SK-N-SH (cell line): Measurements from ENCODE around the gene S100Z. TPM values are rescaled to one million over a fixed set of nuclear protein-coding genes. Genes with fewer than 3 reads are reported as not detected.

Experiments
- CTCF ChIA-PET: fragments of 300-600, 350-600 bp; formaldehyde crosslinking; extraction: SDS; loops from one replicate; lab custom pipeline; 2021; lab: Yijun Ruan, JAX
- POLR2A ChIA-PET: fragments of 350-600 bp; sonication (Branson Sonifier 250); formaldehyde crosslinking; extraction: SDS; loops from one replicate; lab custom pipeline; 2020; ENCODE audit warnings: antibody characterized with exemption, inconsistent platforms; lab: Yijun Ruan, JAX
- DNase-seq: peaks from one replicate; pipeline ENCODE4 v3.0.0; 2012
- H2AFZ ChIP-seq: fragments of 200-600 bp; sonication (generic); 2 replicates; pipeline ENCODE4 v1.8.1; 2016; ENCODE audit warnings: antibody characterized with exemption, mild to moderate bottlenecking, low read depth
- H3F3A ChIP-seq: fragments of 200-600 bp; sonication (generic); replicated peaks from 2 replicates; pipeline ENCODE3; 2016; ENCODE audit warnings: antibody characterized with exemption, mild to moderate bottlenecking; ENCODE audit not compliant: insufficient read depth
- H3K27ac ChIP-seq, 2 experiments: fragments of 200-500 bp in 1 of 2; fragments of 200-600 bp in 1 of 2; sonication (Bioruptor generic) in 1 of 2; sonication (generic), shearing (Covaris generic) in 1 of 2; 2 replicates each; pipeline versions ENCODE4 v1.5.1 to v1.6.1; 2014 to 2016; ENCODE audit warnings: low read depth in 2 of 2, inconsistent platforms in 1 of 2, low read length in 1 of 2, mild to moderate bottlenecking in 1 of 2, mixed read lengths in 1 of 2
- H3K27me3 ChIP-seq: fragments of 200-600 bp; sonication (generic), shearing (Covaris generic); 2 replicates; pipeline ENCODE4 v1.6.1; 2016; ENCODE audit warnings: mixed run types; ENCODE audit not compliant: insufficient read depth
- H3K36me3 ChIP-seq, 2 experiments: fragments of 200-500 bp in 1 of 2; fragments of 200-600 bp in 1 of 2; sonication (Bioruptor generic) in 1 of 2; sonication (generic) in 1 of 2; replicated peaks in 1 of 2; 2 replicates each; pipeline versions ENCODE3 to v1.5.1; 2014 to 2016; ENCODE audit warnings: low read length in 1 of 2, mild to moderate bottlenecking in 1 of 2; ENCODE audit not compliant: insufficient read depth in 2 of 2, control insufficient read depth in 1 of 2
- H3K4me1 ChIP-seq, 2 experiments: fragments of 200-500 bp in 1 of 2; fragments of 200-600 bp in 1 of 2; sonication (Bioruptor generic) in 1 of 2; sonication (generic), shearing (Covaris generic) in 1 of 2; 2 replicates each; pipeline versions ENCODE4 v1.5.1 to v1.6.1; 2014 to 2016; ENCODE audit warnings: low read depth in 1 of 2, low read length in 1 of 2, mixed run types in 1 of 2; ENCODE audit not compliant: insufficient read depth in 2 of 2, control insufficient read depth in 1 of 2
- H3K4me2 ChIP-seq: fragments of 200-600 bp; sonication (generic), shearing (Covaris generic); 2 replicates; pipeline ENCODE4 v1.6.1; 2017; ENCODE audit warnings: mixed run types
- H3K4me3 ChIP-seq, 2 experiments: fragments of 200-500 bp in 1 of 2; fragments of 200-600 bp in 1 of 2; sonication (Bioruptor generic) in 1 of 2; sonication (generic), shearing (Covaris generic) in 1 of 2; 2 replicates each; pipeline versions ENCODE4 v1.5.1 to v1.8.1; 2014 to 2016; ENCODE audit warnings: low read depth in 2 of 2, inconsistent platforms in 1 of 2, low read length in 1 of 2, mild to moderate bottlenecking in 1 of 2, mixed read lengths in 1 of 2, moderate library complexity in 1 of 2
- H3K79me2 ChIP-seq: fragments of 200-600 bp; sonication (generic); 2 replicates; pipeline ENCODE4 v1.8.1; 2017; ENCODE audit warnings: mild to moderate bottlenecking; ENCODE audit not compliant: insufficient read depth
- H3K9ac ChIP-seq: fragments of 200-600 bp; sonication (generic); 2 replicates; pipeline ENCODE4 v1.6.1; 2017; ENCODE audit warnings: mixed run types
- H3K9me2 ChIP-seq: fragments of 200-600 bp; sonication (generic); 2 replicates; pipeline ENCODE4 v1.6.1; 2017; ENCODE audit warnings: mixed run types
- H3K9me3 ChIP-seq: fragments of 200-600 bp; sonication (generic); 2 replicates; pipeline ENCODE4 v1.6.1; 2017; ENCODE audit warnings: mixed run types, mild to moderate bottlenecking, moderate library complexity
- H4K20me1 ChIP-seq: fragments of 200-600 bp; sonication (generic); 2 replicates; pipeline ENCODE4 v1.6.1; 2017; ENCODE audit warnings: mild to moderate bottlenecking, mixed run types; ENCODE audit not compliant: insufficient read depth
- EP300 ChIP-seq, 2 experiments: IDR thresholded peaks; 2 replicates each; pipeline versions ENCODE4 v1.4.0 to v1.6.1; 2012; ENCODE audit warnings: borderline replicate concordance in 1 of 2, low read depth in 1 of 2, low read length in 1 of 2
- FOSL2 ChIP-seq: IDR thresholded peaks from 2 replicates; pipeline ENCODE4 v1.4.0; 2012; ENCODE audit warnings: low read depth, mild to moderate bottlenecking, moderate library complexity, borderline replicate concordance
- FOXM1 ChIP-seq: IDR thresholded peaks from 2 replicates; pipeline ENCODE4 v1.4.0; 2012; ENCODE audit warnings: low read depth, mild to moderate bottlenecking
- GABPA ChIP-seq: IDR thresholded peaks from 2 replicates; pipeline ENCODE4 v1.4.0; 2012; ENCODE audit warnings: low read depth, mild to moderate bottlenecking
- GATA2 ChIP-seq: sonication (generic); formaldehyde crosslinking; IDR thresholded peaks from 2 replicates; pipeline ENCODE4 v1.5.0; 2020; ENCODE audit warnings: mild to moderate bottlenecking, missing genetic modification reagents
- JUND ChIP-seq: IDR thresholded peaks from 2 replicates; pipeline ENCODE4 v1.4.0; 2012
- POLR2AphosphoS5 ChIP-seq: IDR thresholded peaks from 2 replicates; pipeline ENCODE4 v1.6.1; 2012; ENCODE audit warnings: low read depth, low read length
- REST ChIP-seq: IDR thresholded peaks from 2 replicates; pipeline ENCODE4 v1.6.1; 2012; ENCODE audit warnings: mild to moderate bottlenecking, low read depth, low read length, moderate library complexity
- RFX5 ChIP-seq: IDR thresholded peaks from 2 replicates; pipeline ENCODE4 v1.6.1; 2012; ENCODE audit warnings: mild to moderate bottlenecking, improper control_type of control experiment, low read length
- RXRA ChIP-seq: IDR thresholded peaks from 2 replicates; pipeline ENCODE4 v1.4.0; 2012; ENCODE audit warnings: low read depth, mild to moderate bottlenecking, borderline replicate concordance
- SIN3A ChIP-seq: IDR thresholded peaks from 2 replicates; pipeline ENCODE4 v1.6.1; 2012; ENCODE audit warnings: low read depth, mild to moderate bottlenecking, low read length, moderate library complexity, borderline replicate concordance
- TCF12 ChIP-seq: IDR thresholded peaks from 2 replicates; pipeline ENCODE4 v1.4.0; 2012
- TEAD4 ChIP-seq: IDR thresholded peaks from 2 replicates; pipeline ENCODE4 v1.4.0; 2012; ENCODE audit warnings: mild to moderate bottlenecking, borderline replicate concordance; ENCODE audit not compliant: insufficient read depth
- USF1 ChIP-seq: IDR thresholded peaks from 2 replicates; pipeline ENCODE4 v1.4.0; 2012; ENCODE audit warnings: low read depth, borderline replicate concordance
- YY1 ChIP-seq: IDR thresholded peaks from 2 replicates; pipeline ENCODE4 v1.4.0; 2012; ENCODE audit warnings: low read depth, mild to moderate bottlenecking
- ZBTB33 ChIP-seq: IDR thresholded peaks from 2 replicates; pipeline ENCODE4 v1.4.0; 2012; ENCODE audit warnings: low read depth, borderline replicate concordance
- WGBS: methylation state at CpG from one replicate; pipeline ENCODE4 v1.1.6; 2017; ENCODE audit warnings: low lambda C conversion rate; 5-methylcytosine and 5-hydroxymethylcytosine counted together
- polyA plus RNA-seq, 3 experiments: library from polyadenylated mRNA; depleted of rRNA; stranded (reverse); fragments of >200 nt; gene quantifications; 2 replicates each; pipeline ENCODE4 v1.2.3, GENCODE V29; 2012

S100Z gene
- polyA plus RNA-seq, 1 of the 3 experiments (the other 2 are of a cell fraction): not detected

GRCh38 chr5:76941000-76941399 is 91.2 kb downstream of the S100Z start:
- H3K9ac ChIP-seq: no peak overlapping the region
- H3K4me2 ChIP-seq: no peak overlapping the region
- H3K27me3 ChIP-seq: no peaks in the 10 kb centered on the region

More at GRCh38 chr5:76941000-76941399, 91.2 kb downstream of the S100Z start:
- H3K4me3 ChIP-seq: no peak overlapping the region
- TF ChIP-seq GATA2 (CRISPR knock-in tag) (no peak), FOSL2 (no peak), ZBTB33 (no peak), REST (no peak), RFX5 (no peak), GABPA (no peak), JUND (no peak), TEAD4 (no peak), YY1 (no peak), FOXM1 (no peak), SIN3A (no peak), RXRA (no peak), USF1 (no peak), EP300 (IDR thresholded peaks at IDR 0.05; ENCODE audit: borderline replicate concordance in 1 of 2, low read depth in 1 of 2, low read length in 1 of 2) (no peak), POLR2AphosphoS5 (no peak), TCF12 (no peak)
- no peak overlapping the region for H2AFZ ChIP-seq
- ChIA-PET POLR2A (no interaction called here), CTCF (no interaction called here)
- no peaks in the 10 kb centered on the region; a peak in 1 of 4 replicates for H3K4me1 ChIP-seq
- H3K9me3 ChIP-seq: no peaks in the 10 kb centered on the region
- H3K27ac ChIP-seq: no peak overlapping the region
- 71% methylated on average over 4 of the region's 4 CpGs for WGBS
- no peaks in the 10 kb centered on the region for H3K79me2 ChIP-seq
- no peaks in the 10 kb centered on the region for H3K9me2 ChIP-seq
- DNase-seq: no peak
- no peaks in the 10 kb centered on the region for H4K20me1 ChIP-seq
- no peaks in the 10 kb centered on the region for H3F3A ChIP-seq
- H3K36me3 ChIP-seq: no peaks in the 10 kb centered on the region
